ENCODE measurements around the gene KLHL36. TPM values are rescaled to one million over a fixed set of nuclear protein-coding genes. Genes with fewer than 3 reads are reported as not detected.

The KLHL36 gene
- total RNA-seq, 4 donors from 2014 or later, result 52.3 to 119 (median 80.4) TPM

DNA sequence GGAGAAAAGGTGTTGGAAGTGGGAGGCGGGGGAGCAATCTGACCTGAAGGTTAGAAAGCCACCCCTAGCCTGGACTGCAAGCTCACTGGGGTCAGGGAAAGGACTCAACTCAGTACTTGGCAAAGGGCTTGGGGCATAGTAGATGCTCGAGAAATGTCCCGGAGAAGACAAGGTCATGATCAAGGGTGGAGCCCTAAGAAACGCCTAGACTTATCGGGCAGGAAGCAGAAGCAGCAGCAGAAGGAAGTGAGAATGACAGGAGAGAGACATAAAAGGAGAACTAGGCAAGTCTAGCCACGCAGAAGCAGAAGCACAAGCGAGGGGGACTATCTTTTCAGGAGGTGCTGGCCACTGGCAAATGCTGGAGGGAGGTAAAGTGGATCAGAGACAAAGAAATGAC is 40.6 kb upstream of the KLHL36 start:
- Histone ChIP-seq H3K9me3 (no peaks in the 10 kb centered on the region), H3K36me3 (no peaks in the 10 kb centered on the region), H3K4me1 (peaks cover 11 to 43% (median 33%) of the 10 kb centered on the region in 4 donors), H3K4me3 (no peak overlapping the region), H3K27ac (replicated peaks in 1 of 4) (no peak overlapping the region), H3K27me3 (no peaks in the 10 kb centered on the region)
- DNase-seq (ENCODE audit: extremely low spot score), result no peak
- 77% methylated on average over 7 of the region's 7 CpGs for WGBS
- intact Hi-C loops (cut with DNase I), result no loop called here
- TF ChIP-seq POLR2AphosphoS5 (IDR thresholded peaks at IDR 0.05) (peak in 1 of 2 donors; percentile 19), POLR2A (IDR thresholded peaks at IDR 0.05; ENCODE audit: low read depth) (no peak), EP300 (IDR thresholded peaks at IDR 0.05) (no peak)
- TF ChIP-seq, protein P1, sequence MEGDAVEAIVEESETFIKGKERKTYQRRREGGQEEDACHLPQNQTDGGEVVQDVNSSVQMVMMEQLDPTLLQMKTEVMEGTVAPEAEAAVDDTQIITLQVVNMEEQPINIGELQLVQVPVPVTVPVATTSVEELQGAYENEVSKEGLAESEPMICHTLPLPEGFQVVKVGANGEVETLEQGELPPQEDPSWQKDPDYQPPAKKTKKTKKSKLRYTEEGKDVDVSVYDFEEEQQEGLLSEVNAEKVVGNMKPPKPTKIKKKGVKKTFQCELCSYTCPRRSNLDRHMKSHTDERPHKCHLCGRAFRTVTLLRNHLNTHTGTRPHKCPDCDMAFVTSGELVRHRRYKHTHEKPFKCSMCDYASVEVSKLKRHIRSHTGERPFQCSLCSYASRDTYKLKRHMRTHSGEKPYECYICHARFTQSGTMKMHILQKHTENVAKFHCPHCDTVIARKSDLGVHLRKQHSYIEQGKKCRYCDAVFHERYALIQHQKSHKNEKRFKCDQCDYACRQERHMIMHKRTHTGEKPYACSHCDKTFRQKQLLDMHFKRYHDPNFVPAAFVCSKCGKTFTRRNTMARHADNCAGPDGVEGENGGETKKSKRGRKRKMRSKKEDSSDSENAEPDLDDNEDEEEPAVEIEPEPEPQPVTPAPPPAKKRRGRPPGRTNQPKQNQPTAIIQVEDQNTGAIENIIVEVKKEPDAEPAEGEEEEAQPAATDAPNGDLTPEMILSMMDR (IDR thresholded peaks at IDR 0.05), result no peak

DNA sequence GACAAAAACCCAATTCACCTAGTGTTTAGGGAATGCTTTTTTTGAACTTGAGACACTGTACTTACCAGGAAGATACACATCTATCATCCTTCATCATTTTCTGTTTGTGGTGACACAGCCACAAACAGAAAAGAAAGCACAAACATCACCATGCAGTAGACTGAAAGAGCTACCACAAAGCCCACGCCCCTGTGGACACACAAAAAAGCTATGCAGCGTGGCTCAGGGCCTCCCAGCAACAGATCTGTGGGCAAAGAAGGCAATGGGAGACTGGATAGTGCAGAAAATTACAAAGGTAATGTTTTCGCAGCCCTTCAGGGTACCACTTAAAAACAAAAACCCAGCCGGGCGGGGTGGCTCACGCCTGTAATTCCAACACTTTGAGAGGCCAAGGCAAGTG is 40.0 kb upstream of the KLHL36 start:
- WGBS, result 84% methylated on average over 6 of the region's 6 CpGs
- Histone ChIP-seq H3K4me3 (no peak overlapping the region), H3K4me1 (peaks cover 10 to 37% (median 27%) of the 10 kb centered on the region in 4 donors), H3K9me3 (no peaks in the 10 kb centered on the region), H3K27ac (replicated peaks in 1 of 4) (no peak overlapping the region), H3K36me3 (no peaks in the 10 kb centered on the region), H3K27me3 (no peaks in the 10 kb centered on the region)
- intact Hi-C loops (cut with DNase I), result no loop called here
- TF ChIP-seq POLR2AphosphoS5 (IDR thresholded peaks at IDR 0.05), result no peak
- no peak for TF ChIP-seq EP300 (IDR thresholded peaks at IDR 0.05)
- no peak for TF ChIP-seq POLR2A (IDR thresholded peaks at IDR 0.05; ENCODE audit: low read depth)
- TF ChIP-seq, protein P1 (IDR thresholded peaks at IDR 0.05), result no peak
- no peak for DNase-seq (ENCODE audit: extremely low spot score)

DNA sequence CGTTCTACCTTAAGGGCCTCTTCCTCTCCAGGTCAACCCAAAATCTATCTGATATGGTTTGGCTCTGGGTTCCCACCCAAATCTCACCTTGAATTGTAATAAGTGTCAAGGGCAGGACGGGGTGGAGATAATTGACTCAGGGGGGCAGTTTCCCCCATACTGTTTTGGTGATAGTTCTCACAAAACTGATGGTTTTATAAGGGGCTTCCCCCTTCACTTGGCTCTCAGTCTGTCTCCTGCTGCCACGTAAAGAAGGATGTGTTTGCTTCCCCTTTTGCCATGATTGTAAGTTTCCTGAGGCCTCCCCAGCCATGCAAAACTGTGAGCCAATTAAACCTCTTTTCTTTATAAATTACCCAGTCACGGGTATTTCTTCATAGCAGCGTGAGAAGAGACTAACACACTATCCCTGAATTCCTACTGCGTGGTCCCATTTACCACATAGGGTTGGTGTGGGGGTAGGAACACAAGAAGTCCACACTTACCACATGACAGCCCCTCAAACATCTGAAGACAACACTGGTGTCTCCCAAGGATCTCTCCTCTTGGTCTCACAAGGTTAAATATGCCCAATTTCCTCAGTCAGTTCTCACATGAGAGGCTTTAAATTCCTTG is 38.6 kb upstream of the KLHL36 start:
- H3K27me3 ChIP-seq, result peaks cover 0 to under 1% (median 0%) of the 10 kb centered on the region in 4 donors
- no peak overlapping the region for H3K4me3 ChIP-seq
- TF ChIP-seq EP300 (IDR thresholded peaks at IDR 0.05), result no peak
- TF ChIP-seq POLR2A (IDR thresholded peaks at IDR 0.05; ENCODE audit: low read depth), result no peak
- TF ChIP-seq POLR2AphosphoS5 (IDR thresholded peaks at IDR 0.05), result no peak
- TF ChIP-seq, protein P1 (IDR thresholded peaks at IDR 0.05), result no peak
- WGBS, result 80% methylated on average over 6 of the region's 6 CpGs
- intact Hi-C loops (cut with DNase I), result no loop called here
- H3K4me1 ChIP-seq, result peaks cover 6 to 36% (median 34%) of the 10 kb centered on the region in 4 donors
- no peak overlapping the region for H3K27ac ChIP-seq (replicated peaks in 1 of 4)
- H3K9me3 ChIP-seq, result no peaks in the 10 kb centered on the region
- no peaks in the 10 kb centered on the region for H3K36me3 ChIP-seq
- DNase-seq (ENCODE audit: extremely low spot score), result no peak

DNA sequence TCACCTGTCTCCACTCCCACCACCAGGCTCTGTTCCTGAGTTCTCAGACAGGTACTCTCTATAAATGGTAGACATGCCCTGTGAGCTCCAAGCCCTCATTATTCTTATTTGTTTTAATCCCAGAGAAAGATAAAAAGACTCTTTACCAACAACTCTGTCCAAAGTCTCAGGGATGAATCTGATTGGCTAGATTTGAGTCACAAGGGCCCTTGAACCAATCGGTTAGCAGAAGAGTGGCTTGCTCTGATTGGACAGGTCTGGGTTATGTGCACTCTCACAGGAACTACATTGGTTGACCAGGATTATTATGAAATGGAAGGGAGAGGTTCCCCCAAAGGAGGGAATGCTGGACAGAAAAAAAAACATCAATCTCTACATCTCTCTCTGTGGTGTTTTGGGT is 37.9 kb upstream of the KLHL36 start:
- TF ChIP-seq POLR2A (IDR thresholded peaks at IDR 0.05; ENCODE audit: low read depth), result no peak
- TF ChIP-seq EP300 (IDR thresholded peaks at IDR 0.05), result no peak
- TF ChIP-seq, protein P1 (IDR thresholded peaks at IDR 0.05), result no peak
- no peak for TF ChIP-seq POLR2AphosphoS5 (IDR thresholded peaks at IDR 0.05)
- intact Hi-C loops (cut with DNase I), result no loop called here
- Histone ChIP-seq H3K27ac (replicated peaks in 1 of 4) (no peak overlapping the region), H3K4me3 (no peak overlapping the region), H3K36me3 (no peaks in the 10 kb centered on the region), H3K27me3 (peaks cover 0 to 7% (median 0%) of the 10 kb centered on the region in 4 donors), H3K9me3 (no peaks in the 10 kb centered on the region), H3K4me1 (peaks cover 6 to 41% (median 38%) of the 10 kb centered on the region in 4 donors)
- DNase-seq (ENCODE audit: extremely low spot score), result no peak
- 100% methylated on average over 1 of the region's 1 CpG for WGBS

- no peaks in the 10 kb centered on the region for H3K9me3 ChIP-seq
- no peak for DNase-seq (ENCODE audit: extremely low spot score)
- TF ChIP-seq EP300 (IDR thresholded peaks at IDR 0.05) (no peak), POLR2A (IDR thresholded peaks at IDR 0.05; ENCODE audit: low read depth) (no peak), POLR2AphosphoS5 (IDR thresholded peaks at IDR 0.05) (no peak)
- TF ChIP-seq, protein P1 (IDR thresholded peaks at IDR 0.05), result no peak
- intact Hi-C loops (cut with DNase I), result no loop called here
- 25% methylated on average over 4 of the region's 4 CpGs for WGBS
- H3K27ac ChIP-seq (replicated peaks in 1 of 4), result peak overlapping the region in 1 of 4 donors; percentile 22
- no peak overlapping the region for H3K4me3 ChIP-seq
- H3K4me1 ChIP-seq, result peaks cover 6 to 45% (median 44%) of the 10 kb centered on the region in 4 donors
- no peaks in the 10 kb centered on the region for H3K36me3 ChIP-seq
- H3K27me3 ChIP-seq, result peaks cover 0 to 9% (median 0%) of the 10 kb centered on the region in 4 donors
Measured at GRCh38 chr16:84611041-84611440, 37.3 kb upstream of the KLHL36 start.
